Measurements from ENCODE around the gene PPP3R2. TPM values are rescaled to one million over a fixed set of nuclear protein-coding genes. Genes with fewer than 3 reads are reported as not detected.

The PPP3R2 gene
- total RNA-seq, 6 donors from 2014 or later: not detected

- Histone ChIP-seq H3K4me1 (no peaks in the 10 kb centered on the region), H3K36me3 (no peaks in the 10 kb centered on the region), H3K27me3 (no peaks in the 10 kb centered on the region), H3K9me3 (no peaks in the 10 kb centered on the region), H3K4me3 (no peak overlapping the region), H3K27ac (no peak overlapping the region)
- no peak for TF ChIP-seq CTCF (IDR thresholded peaks at IDR 0.05)
- TF ChIP-seq EP300 (IDR thresholded peaks at IDR 0.05): no peak
- TF ChIP-seq POLR2A (IDR thresholded peaks at IDR 0.05): no peak
- TF ChIP-seq POLR2AphosphoS5 (IDR thresholded peaks at IDR 0.05): no peak
- WGBS, 2 donors: 70 to 81% methylated on average over 1 of the region's 1 CpG
- no peak for ATAC-seq (ENCODE audit: low FRiP score in 2 of 2)
- DNase-seq: no peak
These were observed 12.2 kb downstream of the PPP3R2 start for GRCh38 chr9:101582553-101582952.

- DNase-seq (no peak), ATAC-seq (ENCODE audit: low FRiP score in 2 of 2) (peak in 1 of 2 donors; percentile 80)
- Histone ChIP-seq H3K4me1 (no peaks in the 10 kb centered on the region), H3K27ac (no peak overlapping the region), H3K27me3 (no peaks in the 10 kb centered on the region), H3K9me3 (no peaks in the 10 kb centered on the region), H3K36me3 (no peaks in the 10 kb centered on the region), H3K4me3 (no peak overlapping the region)
- TF ChIP-seq POLR2AphosphoS5 (IDR thresholded peaks at IDR 0.05) (no peak), POLR2A (IDR thresholded peaks at IDR 0.05) (no peak), EP300 (IDR thresholded peaks at IDR 0.05) (no peak), CTCF (IDR thresholded peaks at IDR 0.05) (no peak)
- 77 to 81% methylated on average over 6 of the region's 6 CpGs for WGBS, 2 donors
These were observed 14.8 kb downstream of the PPP3R2 start for GRCh38 chr9:101579711-101580545.

- no peak for DNase-seq
- Histone ChIP-seq H3K9me3 (no peaks in the 10 kb centered on the region), H3K27me3 (no peaks in the 10 kb centered on the region), H3K36me3 (no peaks in the 10 kb centered on the region), H3K4me3 (no peak overlapping the region), H3K4me1 (no peaks in the 10 kb centered on the region), H3K27ac (no peak overlapping the region)
- 72 to 85% methylated on average over 3 of the region's 3 CpGs for WGBS, 2 donors
- no peak for TF ChIP-seq POLR2A (IDR thresholded peaks at IDR 0.05)
- TF ChIP-seq CTCF (IDR thresholded peaks at IDR 0.05): no peak
- no peak for TF ChIP-seq POLR2AphosphoS5 (IDR thresholded peaks at IDR 0.05)
- TF ChIP-seq EP300 (IDR thresholded peaks at IDR 0.05): no peak
- ATAC-seq (ENCODE audit: low FRiP score in 2 of 2): no peak
These were observed 16.4 kb downstream of the PPP3R2 start for GRCh38 chr9:101578378-101578777.

GRCh38 chr9:101574731-101575333, 19.9 kb downstream of the PPP3R2 start:
- DNase-seq (no peak), ATAC-seq (ENCODE audit: low FRiP score in 2 of 2) (no peak)
- H3K27ac ChIP-seq: no peak overlapping the region
- TF ChIP-seq EP300 (IDR thresholded peaks at IDR 0.05) (no peak), CTCF (IDR thresholded peaks at IDR 0.05) (no peak), POLR2A (IDR thresholded peaks at IDR 0.05) (no peak), POLR2AphosphoS5 (IDR thresholded peaks at IDR 0.05) (no peak)
- H3K27me3 ChIP-seq: no peaks in the 10 kb centered on the region
- no peak overlapping the region for H3K4me3 ChIP-seq
- H3K9me3 ChIP-seq: no peaks in the 10 kb centered on the region
- no peaks in the 10 kb centered on the region for H3K4me1 ChIP-seq
- H3K36me3 ChIP-seq: peaks cover 0 to 8% (median 0%) of the 10 kb centered on the region in 4 donors

All from upper lobe of left lung (tissue), 6 donors.